BJ (cell line): Measurements from ENCODE around the gene TAF3. TPM values are rescaled to one million over a fixed set of nuclear protein-coding genes. Genes with fewer than 3 reads are reported as not detected.
A peak's percentile ranks its signal among the peaks of the same experiment; 100 is the strongest.

Source experiments
- CTCF ChIA-PET: fragments of 350-600 bp; formaldehyde crosslinking; extraction: SDS; loops from one replicate; lab custom pipeline; 2021; ENCODE audit warnings: antibody characterized with exemption, inconsistent platforms; lab: Yijun Ruan, JAX
- POLR2A ChIA-PET: fragments of 300-600 bp; sonication (Branson Sonifier 250); formaldehyde crosslinking; extraction: SDS; loops from one replicate; lab custom pipeline; 2021; ENCODE audit warnings: antibody characterized with exemption; lab: Charles Lee
- DNase-seq: peaks from one replicate; pipeline ENCODE4 v3.0.0-alpha.2; 2011; ENCODE audit warnings: low read depth
- H3K27me3 ChIP-seq: 2 replicates; pipeline ENCODE4 v1.6.0; 2011; ENCODE audit warnings: low read length; ENCODE audit not compliant: control insufficient read depth, insufficient read depth
- H3K36me3 ChIP-seq: 2 replicates; pipeline ENCODE4 v1.5.1; 2011; ENCODE audit warnings: low read length; ENCODE audit not compliant: control insufficient read depth, insufficient read depth
- H3K4me3 ChIP-seq: 2 replicates; pipeline ENCODE4 v1.5.1; 2011; ENCODE audit warnings: low read depth, mild to moderate bottlenecking, control low read depth, low read length
- polyA plus RNA-seq: library from polyadenylated mRNA; depleted of rRNA; stranded (reverse); fragments of >200 nt; gene quantifications from 2 replicates; pipeline ENCODE4 v1.2.3, GENCODE V29; 2011
- TF ChIP-seq, protein P1 (sequence below): IDR thresholded peaks from 2 replicates; pipeline ENCODE4 v1.5.1; 2011; ENCODE audit warnings: low read depth, mild to moderate bottlenecking, control low read depth, inconsistent platforms, low read length, moderate library complexity; ENCODE audit not compliant: insufficient read depth

TAF3 gene
- polyA plus RNA-seq, 1 experiment = 1.8 TPM

DNA sequence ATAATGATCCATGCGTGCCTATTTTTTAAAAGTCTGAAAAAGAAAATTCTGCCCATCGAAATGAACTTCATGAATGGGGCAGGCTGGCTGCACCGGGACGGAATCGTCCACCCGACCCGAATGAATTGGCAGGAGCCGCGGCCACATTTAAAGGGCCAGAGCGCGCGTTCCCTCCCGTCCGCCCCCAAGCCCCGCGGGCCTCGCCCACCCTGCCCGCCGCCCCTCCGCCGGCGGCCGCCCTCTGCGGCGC, 235.9 kb downstream of the TAF3 start:
- peaks cover 39% of the 10 kb centered on the region for H3K27me3 ChIP-seq
- ChIA-PET CTCF (no interaction called here), POLR2A (no interaction called here)
- peak overlapping the region; percentile 52 for H3K4me3 ChIP-seq
- TF ChIP-seq, protein P1, sequence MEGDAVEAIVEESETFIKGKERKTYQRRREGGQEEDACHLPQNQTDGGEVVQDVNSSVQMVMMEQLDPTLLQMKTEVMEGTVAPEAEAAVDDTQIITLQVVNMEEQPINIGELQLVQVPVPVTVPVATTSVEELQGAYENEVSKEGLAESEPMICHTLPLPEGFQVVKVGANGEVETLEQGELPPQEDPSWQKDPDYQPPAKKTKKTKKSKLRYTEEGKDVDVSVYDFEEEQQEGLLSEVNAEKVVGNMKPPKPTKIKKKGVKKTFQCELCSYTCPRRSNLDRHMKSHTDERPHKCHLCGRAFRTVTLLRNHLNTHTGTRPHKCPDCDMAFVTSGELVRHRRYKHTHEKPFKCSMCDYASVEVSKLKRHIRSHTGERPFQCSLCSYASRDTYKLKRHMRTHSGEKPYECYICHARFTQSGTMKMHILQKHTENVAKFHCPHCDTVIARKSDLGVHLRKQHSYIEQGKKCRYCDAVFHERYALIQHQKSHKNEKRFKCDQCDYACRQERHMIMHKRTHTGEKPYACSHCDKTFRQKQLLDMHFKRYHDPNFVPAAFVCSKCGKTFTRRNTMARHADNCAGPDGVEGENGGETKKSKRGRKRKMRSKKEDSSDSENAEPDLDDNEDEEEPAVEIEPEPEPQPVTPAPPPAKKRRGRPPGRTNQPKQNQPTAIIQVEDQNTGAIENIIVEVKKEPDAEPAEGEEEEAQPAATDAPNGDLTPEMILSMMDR = no peak
- H3K36me3 ChIP-seq = no peaks in the 10 kb centered on the region
- no peak for DNase-seq

GRCh38 chr10:8054494-8055407, 236.4 kb downstream of the TAF3 start, which contains the start of gene GATA3:
TSS of gene GATA3 (plus strand) at chr10:8054688. CDS start at chr10:8055656, 968 bp downstream.
- H3K4me3 ChIP-seq = peak within 1 kb of the TSS; percentile 52
- TF ChIP-seq, protein P1 = no peak
- ChIA-PET CTCF (no interaction called here), POLR2A (no interaction called here)
- no peak for DNase-seq
- H3K36me3 ChIP-seq = no peaks in the 10 kb centered on the region
- peaks cover 33% of the 10 kb centered on the region for H3K27me3 ChIP-seq

- TF ChIP-seq, protein P1 = no peak
- Histone ChIP-seq H3K36me3 (no peaks in the 10 kb centered on the region), H3K4me3 (peak overlapping the region; percentile 52), H3K27me3 (peaks cover 25% of the 10 kb centered on the region)
- no peak for DNase-seq
- ChIA-PET POLR2A (no interaction called here), CTCF (no interaction called here)
Observed at GRCh38 chr10:8055420-8056349, 237.4 kb downstream of the TAF3 start.

GRCh38 chr10:8056378-8056777, 238.1 kb downstream of the TAF3 start:
- ChIA-PET POLR2A (no interaction called here), CTCF (no interaction called here)
- no peak for DNase-seq
- TF ChIP-seq, protein P1 = no peak
- no peak overlapping the region for H3K4me3 ChIP-seq
- H3K36me3 ChIP-seq = no peaks in the 10 kb centered on the region
- H3K27me3 ChIP-seq = peaks cover 19% of the 10 kb centered on the region

- ChIA-PET CTCF (no interaction called here), POLR2A (no interaction called here)
- DNase-seq = no peak
- H3K27me3 ChIP-seq = peaks cover 14% of the 10 kb centered on the region
- no peak overlapping the region for H3K4me3 ChIP-seq
- TF ChIP-seq, protein P1 = no peak
- H3K36me3 ChIP-seq = no peaks in the 10 kb centered on the region
Observed at GRCh38 chr10:8056871-8057331, 238.6 kb downstream of the TAF3 start.
